Measurements from ENCODE around the gene RERE. TPM values are rescaled to one million over a fixed set of nuclear protein-coding genes. Genes with fewer than 3 reads are reported as not detected.
A peak's percentile ranks its signal among the peaks of the same experiment; 100 is the strongest.
"Not testable (repeated sequence)": the region's sequence is repeated elsewhere in the genome, so short reads cannot be mapped to it uniquely, and the experiment has no call there.

Gene RERE
- total and polyA plus RNA-seq, 12 donors: 46.5 to 163 (median 139) TPM

DNA sequence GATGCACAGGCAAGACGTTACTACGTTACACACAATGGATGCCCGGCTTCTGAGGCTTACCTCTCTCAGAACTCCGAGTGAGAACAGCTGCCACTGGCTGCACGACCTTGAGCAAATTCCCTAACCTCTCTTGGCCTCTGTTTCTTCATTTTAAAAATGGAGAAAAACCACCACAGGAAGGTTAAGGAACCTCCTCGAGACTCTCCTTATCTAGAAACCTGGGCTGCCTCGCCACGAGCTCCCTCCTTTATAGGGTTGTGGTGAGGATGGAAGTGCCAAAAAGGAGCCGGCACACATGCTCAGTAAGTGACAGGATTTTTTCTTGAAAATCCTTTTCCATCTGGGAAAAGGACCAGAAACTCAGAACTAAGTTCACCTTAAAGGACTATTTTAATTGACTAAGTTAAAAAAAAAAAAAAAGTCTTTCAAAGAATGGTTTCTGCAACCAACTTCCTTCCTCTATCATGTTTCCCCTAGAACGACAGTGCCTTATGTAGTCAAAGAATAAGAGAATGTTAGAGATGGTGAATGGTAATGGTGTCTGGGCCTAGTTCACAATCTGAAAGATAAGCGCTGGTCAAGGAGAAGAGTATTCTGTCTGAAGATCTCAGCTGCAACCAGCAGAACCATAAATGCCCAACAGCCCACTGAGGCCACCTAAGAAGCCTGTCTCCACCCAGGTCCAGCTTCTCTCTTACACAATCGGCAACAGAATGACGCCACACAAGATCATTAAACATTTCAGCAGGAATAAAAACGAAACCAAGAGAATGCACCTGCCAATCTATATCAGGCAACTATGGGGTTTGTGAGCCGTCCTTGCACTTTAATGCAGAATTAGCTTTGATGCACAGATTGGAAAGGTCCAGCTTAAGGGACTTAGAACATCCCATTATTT, 434.6 kb downstream of the RERE start:
- intact Hi-C loops (cut with DNase I): no loop called here
- Histone ChIP-seq H3K27ac (peak overlapping the region in 8 of 10 donors; percentile 18 to 81 (median 42)), H3K27me3 (no peaks in the 10 kb centered on the region), H3K36me3 (peaks cover 0 to 40% (median 0%) of the 10 kb centered on the region in 9 donors), H3K9me3 (no peaks in the 10 kb centered on the region), H3K4me3 (peak overlapping the region in 1 of 10 donors; percentile 4), H3K4me1 (peaks cover 22 to 100% (median 91%) of the 10 kb centered on the region in 9 donors)
- DNase-seq: no peak
- 77 to 79% methylated on average over 15 of the region's 15 CpGs for WGBS, 2 donors
- TF ChIP-seq, protein P1, sequence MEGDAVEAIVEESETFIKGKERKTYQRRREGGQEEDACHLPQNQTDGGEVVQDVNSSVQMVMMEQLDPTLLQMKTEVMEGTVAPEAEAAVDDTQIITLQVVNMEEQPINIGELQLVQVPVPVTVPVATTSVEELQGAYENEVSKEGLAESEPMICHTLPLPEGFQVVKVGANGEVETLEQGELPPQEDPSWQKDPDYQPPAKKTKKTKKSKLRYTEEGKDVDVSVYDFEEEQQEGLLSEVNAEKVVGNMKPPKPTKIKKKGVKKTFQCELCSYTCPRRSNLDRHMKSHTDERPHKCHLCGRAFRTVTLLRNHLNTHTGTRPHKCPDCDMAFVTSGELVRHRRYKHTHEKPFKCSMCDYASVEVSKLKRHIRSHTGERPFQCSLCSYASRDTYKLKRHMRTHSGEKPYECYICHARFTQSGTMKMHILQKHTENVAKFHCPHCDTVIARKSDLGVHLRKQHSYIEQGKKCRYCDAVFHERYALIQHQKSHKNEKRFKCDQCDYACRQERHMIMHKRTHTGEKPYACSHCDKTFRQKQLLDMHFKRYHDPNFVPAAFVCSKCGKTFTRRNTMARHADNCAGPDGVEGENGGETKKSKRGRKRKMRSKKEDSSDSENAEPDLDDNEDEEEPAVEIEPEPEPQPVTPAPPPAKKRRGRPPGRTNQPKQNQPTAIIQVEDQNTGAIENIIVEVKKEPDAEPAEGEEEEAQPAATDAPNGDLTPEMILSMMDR (IDR thresholded peaks at IDR 0.05): no peak
- no peak for ATAC-seq

DNA sequence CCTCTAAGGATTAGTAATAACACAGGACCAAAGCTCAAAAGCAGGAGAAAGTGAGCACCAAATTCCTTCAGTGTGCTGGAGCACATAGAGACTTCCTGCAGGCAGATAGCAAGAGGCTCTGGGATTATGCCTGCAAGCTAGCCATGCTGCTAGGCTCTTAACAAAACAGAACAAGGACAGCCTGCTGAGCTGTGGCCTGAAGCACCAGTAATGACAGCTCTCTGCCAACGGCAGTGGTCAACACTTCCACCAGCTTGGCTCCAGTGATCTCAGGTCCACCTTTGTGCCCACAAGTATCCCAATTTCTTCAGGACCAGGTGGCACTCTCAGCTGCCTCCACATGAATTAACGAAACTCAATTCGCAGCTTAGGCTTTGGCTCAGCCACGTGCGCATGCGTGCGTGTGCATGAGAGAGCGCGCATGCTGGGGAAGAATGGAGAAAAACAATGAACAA, 435.4 kb downstream of the RERE start:
- DNase-seq (no peak), ATAC-seq (peak in 6 of 8 donors; percentile 15 to 54 (median 32))
- Histone ChIP-seq H3K27me3 (no peaks in the 10 kb centered on the region), H3K27ac (peak overlapping the region in 9 of 10 donors; percentile 18 to 81 (median 35)), H3K9me3 (no peaks in the 10 kb centered on the region), H3K4me3 (no peak overlapping the region), H3K4me1 (peaks cover 22 to 100% (median 97%) of the 10 kb centered on the region in 9 donors), H3K36me3 (peaks cover 0 to 44% (median 0%) of the 10 kb centered on the region in 9 donors)
- TF ChIP-seq, protein P1 (IDR thresholded peaks at IDR 0.05): no peak
- 82 to 85% methylated on average over 9 of the region's 9 CpGs for WGBS, 2 donors
- intact Hi-C loops (cut with DNase I): no loop called here

DNA sequence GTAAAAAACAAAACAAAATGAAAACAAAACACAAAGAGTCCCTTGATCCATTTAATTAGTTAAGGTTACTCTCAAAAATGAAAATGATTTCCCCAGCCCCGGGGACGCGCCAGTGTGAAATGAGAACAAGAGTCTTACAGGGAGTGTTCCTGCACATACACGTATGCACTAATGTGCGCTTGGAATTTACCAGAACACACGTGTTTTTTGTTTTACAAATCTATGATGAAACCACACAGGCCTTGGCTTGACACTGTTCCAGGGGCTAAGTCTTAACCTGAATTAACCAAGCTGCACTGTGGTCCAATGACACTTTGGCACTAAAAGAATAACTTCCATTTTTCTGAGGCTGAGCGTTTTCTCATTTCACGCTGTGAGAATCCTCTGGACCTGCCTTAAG, 435.8 kb downstream of the RERE start:
- H3K36me3 ChIP-seq: peaks cover 0 to 45% (median 0%) of the 10 kb centered on the region in 9 donors
- H3K4me3 ChIP-seq: no peak overlapping the region
- 62 to 76% methylated on average over 8 of the region's 8 CpGs for WGBS, 2 donors
- ATAC-seq: no peak
- intact Hi-C loops (cut with DNase I): no loop called here
- H3K4me1 ChIP-seq: peaks cover 22 to 100% (median 93%) of the 10 kb centered on the region in 9 donors
- H3K27ac ChIP-seq: peak overlapping the region in 7 of 10 donors; percentile 18 to 81 (median 29)
- H3K9me3 ChIP-seq: no peaks in the 10 kb centered on the region
- no peaks in the 10 kb centered on the region for H3K27me3 ChIP-seq
- TF ChIP-seq, protein P1 (IDR thresholded peaks at IDR 0.05): no peak
- no peak for DNase-seq

DNA sequence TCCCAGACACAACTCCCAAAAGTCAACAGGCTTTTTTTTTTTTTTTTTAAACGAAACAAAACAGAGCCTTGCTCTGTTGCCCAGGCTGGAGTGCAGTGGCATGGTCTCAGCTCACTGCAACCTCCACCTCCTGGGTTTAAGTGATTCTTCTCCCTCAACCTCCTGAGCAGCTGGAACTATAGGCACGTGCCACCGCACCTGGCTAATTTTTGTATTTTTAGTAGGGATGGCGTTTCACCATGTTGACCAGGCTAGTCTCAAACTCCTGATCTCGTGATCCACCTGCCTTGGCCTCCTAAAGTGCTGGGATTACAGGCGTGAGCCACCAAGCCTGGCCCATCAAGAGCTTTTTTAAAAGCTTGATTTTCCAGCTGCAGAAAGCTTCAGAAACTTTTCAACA, 437.1 kb downstream of the RERE start:
- WGBS, 2 donors: 80 to 83% methylated on average over 6 of the region's 6 CpGs
- peaks cover 0 to 45% (median 0%) of the 10 kb centered on the region in 9 donors for H3K36me3 ChIP-seq
- DNase-seq; H3K9me3 ChIP-seq; ATAC-seq; intact Hi-C loops (cut with DNase I); H3K4me3 ChIP-seq; H3K27me3 ChIP-seq: not testable (repeated sequence)
- H3K27ac ChIP-seq: peak overlapping the region in 6 of 10 donors; percentile 63 to 81 (median 73)
- peaks cover 22 to 97% (median 87%) of the 10 kb centered on the region in 9 donors for H3K4me1 ChIP-seq
